Activated CD4-positive, CD25-positive, alpha-beta regulatory T cell (primary cell): Measurements from ENCODE around the gene ARSG.
"Not testable (repeated sequence)": the region's sequence is repeated elsewhere in the genome, so short reads cannot be mapped to it uniquely, and the experiment has no call there.

Source experiments
- DNase-seq, 4 experiments: peaks; one replicate each; lab custom pipeline; 2025; lab: John Stamatoyannopoulos, UW

Gene ARSG

GRCh38 chr17:68306819-68307218 is 15.5 kb downstream of the ARSG start:
- no peak for DNase-seq

DNA sequence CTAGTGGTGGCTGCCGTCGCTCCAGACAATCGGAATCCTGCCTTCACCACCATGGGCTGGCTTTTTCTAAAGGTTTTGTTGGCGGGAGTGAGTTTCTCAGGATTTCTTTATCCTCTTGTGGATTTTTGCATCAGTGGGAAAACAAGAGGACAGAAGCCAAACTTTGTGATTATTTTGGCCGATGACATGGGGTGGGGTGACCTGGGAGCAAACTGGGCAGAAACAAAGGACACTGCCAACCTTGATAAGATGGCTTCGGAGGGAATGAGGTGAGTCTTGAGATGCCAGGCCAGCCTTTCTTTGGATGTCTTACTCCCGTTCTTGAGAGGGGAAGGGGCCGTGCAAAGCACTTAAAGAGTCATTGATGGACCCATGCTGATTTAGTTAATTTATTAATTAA is 16.1 kb downstream of the ARSG start:
- no peak for DNase-seq

DNA sequence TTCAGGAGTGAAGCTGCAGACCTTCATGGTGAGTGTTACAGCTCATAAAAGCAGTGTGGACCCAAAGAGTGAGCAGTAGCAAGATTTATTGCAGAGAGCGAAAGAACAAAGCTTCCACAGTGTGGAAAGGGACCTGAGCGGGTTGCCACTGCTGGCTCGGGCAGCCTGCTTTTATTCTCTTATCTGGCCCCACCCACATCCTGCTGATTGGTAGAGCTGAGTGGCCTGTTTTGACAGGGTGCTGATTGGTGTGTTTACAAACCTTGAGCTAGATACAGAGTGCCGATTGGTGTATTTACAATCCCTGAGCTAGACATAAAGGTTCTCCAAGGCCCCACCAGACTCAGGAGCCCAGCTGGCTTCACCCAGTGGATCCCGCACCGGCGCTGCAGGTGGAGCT is 17.2 kb downstream of the ARSG start:
- DNase-seq, result not testable (repeated sequence)

DNA sequence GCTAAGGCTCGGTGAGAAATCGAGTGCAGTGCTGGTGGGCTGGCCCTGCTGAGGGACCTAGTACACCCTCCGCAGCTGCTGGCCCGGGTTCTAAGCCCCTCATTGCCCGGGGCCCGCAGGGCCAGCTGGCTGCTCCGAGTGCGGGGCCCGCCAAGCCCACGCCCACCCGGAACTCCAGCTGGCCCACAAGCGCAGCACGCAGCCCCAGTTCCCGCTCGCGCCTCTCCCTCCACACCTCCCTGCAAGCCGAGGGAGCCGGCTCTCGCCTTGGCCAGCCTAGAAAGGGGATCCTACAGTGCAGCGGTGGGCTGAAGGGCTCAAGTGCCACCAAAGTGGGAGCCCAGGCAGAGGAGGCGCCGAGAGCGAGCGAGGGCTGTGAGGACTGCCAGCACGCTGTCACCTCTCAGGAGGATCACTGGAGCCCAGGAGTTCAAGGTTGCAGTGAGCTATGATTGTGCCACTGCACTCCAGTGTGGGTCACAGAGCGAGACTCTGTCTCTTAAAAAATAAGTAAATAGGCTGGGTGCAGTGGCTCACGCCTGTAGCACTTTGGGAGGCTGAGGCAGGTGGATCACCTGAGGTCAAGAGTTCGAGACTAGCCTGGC is 17.9 kb downstream of the ARSG start:
- DNase-seq, result not testable (repeated sequence)

- DNase-seq, result no peak
Measured at GRCh38 chr17:68310152-68310551, 18.9 kb downstream of the ARSG start.

DNA sequence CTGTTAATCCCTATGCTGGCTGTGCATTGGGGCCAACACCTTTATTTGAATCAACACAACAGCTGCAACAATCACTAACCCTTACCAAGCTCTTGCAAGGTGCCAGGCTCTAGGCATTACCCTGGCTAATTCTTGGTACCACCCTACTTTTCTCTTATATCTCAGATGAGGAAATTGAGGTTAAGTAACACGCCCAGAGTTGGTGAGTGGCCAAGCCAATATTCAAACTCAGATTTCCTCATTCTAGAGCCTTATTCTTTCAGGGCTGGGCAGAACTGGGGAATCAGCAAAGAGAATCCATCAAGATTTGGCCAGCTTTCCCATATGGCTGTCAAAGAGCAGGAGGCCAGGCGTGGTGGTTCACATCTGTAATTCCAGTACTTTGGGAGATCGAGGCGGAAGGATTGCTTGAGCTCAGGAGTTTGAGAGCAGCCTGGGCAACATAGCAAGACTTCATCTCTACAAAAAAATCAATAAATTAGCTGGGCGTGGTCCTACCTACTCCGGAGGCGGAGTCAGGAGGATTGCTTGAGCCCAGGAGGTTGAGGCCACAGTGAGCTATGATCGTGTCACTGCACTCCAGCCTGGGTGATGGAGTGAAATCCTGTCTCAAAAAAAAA is 23.7 kb downstream of the ARSG start:
- no peak for DNase-seq

- no peak for DNase-seq
Measured at GRCh38 chr17:68315930-68316329, 24.6 kb downstream of the ARSG start.

DNA sequence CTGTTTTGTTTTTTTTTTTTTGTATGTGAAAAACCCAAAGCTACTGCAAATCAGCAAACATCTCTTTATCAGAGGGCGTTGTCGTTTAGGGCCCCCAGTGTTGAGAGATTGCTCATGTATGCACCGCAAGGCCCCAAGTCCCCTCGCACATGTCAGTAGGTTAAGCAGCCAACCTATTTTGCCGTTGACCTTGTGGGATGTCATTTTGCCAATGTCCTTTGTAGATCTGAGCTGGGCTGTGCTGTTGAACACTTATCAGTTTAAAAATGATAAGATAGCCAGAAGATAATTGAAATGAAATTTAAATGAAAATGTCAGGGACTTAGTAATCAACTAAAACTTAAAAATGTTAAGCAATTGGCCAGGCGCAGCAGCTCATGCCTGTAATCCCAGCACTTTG is 26.2 kb downstream of the ARSG start:
- no peak for DNase-seq

GRCh38 chr17:68318103-68318991 is 27.1 kb downstream of the ARSG start:
- no peak for DNase-seq

- DNase-seq, result no peak
Measured at GRCh38 chr17:68319410-68320162, 28.3 kb downstream of the ARSG start.

DNA sequence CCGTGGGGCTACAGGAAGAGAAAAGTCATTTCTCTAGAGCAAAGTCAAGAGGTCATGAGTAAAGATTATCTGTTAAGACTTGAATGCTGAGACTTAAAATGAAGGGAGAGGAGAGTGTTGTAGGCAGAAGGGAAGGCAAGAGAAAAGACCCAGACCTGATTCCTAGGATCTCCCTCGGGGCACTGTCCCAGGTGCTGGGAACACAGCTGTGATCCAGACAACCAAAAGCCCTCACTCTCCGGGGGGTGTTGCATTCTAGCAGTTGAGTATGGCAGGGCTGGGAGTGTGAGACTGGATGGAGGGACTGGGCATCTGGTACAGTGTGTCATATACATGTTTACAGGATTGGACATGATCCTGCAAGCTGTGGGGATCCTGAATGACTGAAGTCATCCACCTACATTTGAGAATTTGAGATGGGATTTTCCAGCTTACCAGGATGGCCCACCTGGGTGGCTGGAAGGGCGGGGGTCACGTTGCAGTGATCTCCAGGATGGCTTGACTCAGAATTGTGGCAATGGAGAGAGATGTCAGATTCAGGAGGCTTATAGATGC is 29.1 kb downstream of the ARSG start:
- no peak for DNase-seq

DNA sequence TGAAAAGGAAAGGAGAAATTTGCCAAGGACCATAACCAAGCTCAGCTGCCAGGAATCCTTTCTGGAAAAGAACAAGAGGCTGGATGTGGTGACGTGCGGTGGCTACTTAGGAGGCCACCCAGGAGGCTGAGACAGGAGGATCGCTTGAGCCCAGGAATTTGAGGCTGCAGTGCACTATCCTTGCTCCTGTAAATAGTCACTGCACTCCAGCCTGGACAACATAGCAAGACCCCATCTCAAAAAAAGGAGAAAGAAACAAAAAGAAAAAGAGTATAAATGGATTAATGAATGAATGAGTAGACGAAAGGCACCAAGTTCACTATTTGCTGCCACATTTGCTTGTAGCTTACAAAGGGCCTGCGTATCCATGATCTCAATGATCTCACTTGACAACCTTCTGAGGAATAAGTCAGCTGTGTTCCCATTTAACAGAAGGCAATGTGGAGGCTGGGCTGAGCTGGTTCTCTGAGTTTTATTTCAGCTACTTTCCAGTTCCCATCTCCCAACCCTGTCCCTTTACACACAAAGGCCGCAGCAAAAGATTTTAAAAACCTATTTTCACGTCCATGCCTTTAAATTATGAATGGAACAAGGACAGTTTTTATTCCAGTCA is 29.8 kb downstream of the ARSG start:
- no peak for DNase-seq

GRCh38 chr17:68321556-68321954 is 30.3 kb downstream of the ARSG start:
- no peak for DNase-seq

- DNase-seq, result no peak
Measured at GRCh38 chr17:68322630-68323029, 31.3 kb downstream of the ARSG start.

GRCh38 chr17:68324114-68324513 is 32.8 kb downstream of the ARSG start:
- DNase-seq, result no peak

- DNase-seq, result no peak
Measured at GRCh38 chr17:68324654-68325336, 33.5 kb downstream of the ARSG start.

DNA sequence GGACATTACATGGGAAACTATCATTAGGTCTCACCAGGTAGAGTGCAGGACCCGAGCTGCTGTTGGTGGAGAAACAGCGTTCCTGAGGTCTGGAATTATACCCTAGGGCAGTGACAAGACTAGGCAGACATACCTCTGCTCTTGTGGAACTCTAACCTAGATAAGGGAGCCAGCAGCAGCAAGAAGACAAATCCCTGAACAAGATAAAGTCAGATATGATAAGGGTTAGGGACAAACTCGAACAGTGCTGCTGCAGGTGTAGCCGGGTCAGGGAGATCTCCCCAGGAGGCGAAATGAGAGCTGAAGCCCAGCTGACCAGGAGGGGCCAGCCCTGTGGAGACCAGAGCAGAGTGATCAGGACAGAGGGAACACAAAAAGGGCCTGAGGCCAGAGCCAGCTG is 34.7 kb downstream of the ARSG start:
- no peak for DNase-seq

GRCh38 chr17:68326681-68327080 is 35.4 kb downstream of the ARSG start:
- DNase-seq, result no peak

DNA sequence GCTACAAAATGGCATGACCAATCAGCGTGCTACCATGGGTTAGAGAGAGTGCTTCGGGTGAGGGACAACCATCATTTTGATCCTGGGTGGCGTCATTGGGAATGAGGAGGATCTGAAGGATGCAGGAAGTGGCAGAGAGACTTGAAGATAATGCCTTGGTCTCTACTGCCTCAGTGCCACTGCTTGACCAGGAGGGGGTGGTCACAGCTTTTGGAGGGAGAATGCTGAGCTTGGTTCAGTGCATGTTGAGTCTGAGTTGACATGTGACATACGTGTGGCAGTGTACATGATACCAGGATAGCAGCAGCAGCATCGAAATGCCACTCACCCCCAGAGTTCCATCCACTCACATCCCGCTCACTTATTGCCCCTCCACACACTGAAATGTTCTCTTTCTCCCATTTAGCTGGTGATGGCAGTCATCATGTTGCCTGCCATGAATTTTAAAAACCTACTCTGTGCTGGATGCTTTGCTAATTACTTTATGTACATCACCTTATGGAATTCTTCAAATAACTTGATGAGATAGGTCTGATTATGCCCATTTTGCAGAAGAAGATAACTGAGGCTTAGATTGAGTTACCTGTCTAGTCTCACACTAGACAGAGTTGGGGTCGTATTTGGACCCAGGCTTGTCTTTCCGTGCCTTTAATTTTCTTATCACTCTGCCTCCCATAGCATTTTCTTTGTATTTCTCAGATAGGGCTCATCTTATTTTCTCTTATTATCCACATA is 36.7 kb downstream of the ARSG start:
- DNase-seq, result no peak

- no peak for DNase-seq
Measured at GRCh38 chr17:68328676-68329075, 37.4 kb downstream of the ARSG start.
